Effector CD4-positive, alpha-beta T cell (primary cell): ENCODE measurements around the gene PIK3AP1.

ENCODE experiments used
- DNase-seq: peaks from one replicate; pipeline ENCODE4 v3.0.0-alpha.2; 2020

The PIK3AP1 gene

DNA sequence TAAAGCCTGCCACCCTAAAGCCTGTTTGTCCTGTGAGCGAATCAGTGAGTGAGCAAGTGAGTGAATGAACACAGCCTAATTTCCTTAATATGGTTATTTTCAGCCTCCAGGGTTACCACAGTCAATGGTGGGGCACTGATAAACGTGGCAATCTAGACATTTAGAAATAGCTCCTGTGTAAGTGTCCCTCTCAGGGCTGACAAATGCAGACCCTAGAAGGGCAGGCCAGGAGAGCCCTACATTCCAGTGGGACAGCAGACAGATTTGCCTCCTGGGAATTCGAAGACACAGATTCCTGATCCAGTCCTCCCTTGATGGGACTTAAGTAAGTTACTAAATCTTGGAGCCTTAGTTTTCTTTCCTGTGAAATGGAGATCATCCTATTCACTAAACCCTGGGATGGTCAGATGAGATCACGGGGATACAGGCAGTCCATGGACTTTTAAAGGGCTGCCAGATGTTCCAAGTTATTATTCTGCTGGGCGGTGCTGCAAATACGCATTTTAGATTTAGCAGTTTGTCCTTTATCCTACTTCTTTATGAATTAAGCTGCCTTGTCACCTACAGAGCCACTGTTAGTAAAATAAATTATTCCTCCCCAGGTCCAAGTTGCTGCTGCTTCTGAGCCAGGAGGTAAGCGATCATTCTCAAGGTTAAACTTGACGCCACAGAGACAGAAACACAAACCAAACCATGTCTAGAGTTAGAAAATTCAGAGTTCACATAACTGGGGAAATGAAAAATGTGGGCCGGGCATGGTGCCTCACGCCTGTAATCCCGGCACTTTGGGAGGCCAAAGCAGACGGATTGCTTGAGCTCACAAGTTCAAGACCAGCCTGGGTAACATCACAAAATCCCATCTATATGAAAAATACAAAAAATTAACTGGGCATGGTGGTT, 78.7 kb downstream of the PIK3AP1 start:
- no peak for DNase-seq

DNA sequence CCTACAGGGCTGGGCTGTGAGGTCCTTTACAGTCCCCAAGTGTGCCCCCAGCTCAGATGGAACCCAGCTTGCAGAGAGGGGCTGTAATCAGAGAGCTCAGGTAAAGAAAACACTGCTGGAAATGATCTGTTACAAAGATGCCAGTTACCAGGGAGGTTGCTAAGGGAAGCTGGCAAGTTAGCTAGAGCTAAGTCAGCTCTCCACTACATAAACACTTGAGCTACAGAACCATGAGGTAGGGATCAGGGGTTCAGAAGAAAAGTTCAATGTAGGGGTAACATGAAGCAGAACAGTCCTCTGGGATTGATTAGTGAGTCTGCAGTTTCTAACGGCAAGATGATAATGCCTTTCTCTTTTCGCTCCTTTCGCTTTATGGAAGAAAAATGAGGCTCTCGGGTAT, 80.4 kb downstream of the PIK3AP1 start:
- DNase-seq: no peak

DNA sequence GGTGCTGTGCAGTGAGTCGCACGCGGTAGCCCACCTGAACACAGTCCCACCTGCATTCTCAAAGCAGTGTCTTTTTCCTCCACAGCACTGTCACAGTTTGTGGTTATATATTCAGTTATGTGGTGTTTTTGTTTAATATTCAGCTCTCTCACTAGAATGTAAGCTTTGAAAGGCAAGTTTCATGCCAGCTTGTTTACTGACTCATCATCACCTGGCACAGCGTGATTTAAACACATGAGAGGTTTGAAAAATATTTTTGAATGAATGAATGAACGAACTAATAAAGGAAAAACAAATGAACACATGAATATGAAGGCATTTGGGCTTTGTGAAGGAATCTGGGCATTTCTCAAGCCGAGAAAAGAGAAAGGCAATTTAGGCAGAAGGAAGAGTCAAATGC, 81.6 kb downstream of the PIK3AP1 start:
- DNase-seq: no peak

DNA sequence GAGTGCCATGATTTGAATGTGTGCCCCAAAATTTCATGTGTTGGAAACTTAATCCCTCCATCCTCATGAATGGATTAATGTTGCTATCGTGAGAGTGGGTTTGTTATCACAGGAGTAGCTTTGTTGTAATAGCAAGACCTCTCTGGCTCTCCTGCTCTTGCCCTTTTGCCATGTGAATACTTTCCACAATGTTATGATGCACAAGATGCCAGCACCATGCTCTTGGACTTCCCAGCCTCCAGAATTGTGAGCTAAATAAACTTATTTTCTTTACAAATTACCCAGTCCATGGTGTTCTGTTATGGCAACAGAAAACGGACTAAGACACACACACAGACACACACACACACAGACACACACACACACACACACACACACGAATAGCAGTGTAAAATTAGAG, 82.2 kb downstream of the PIK3AP1 start:
- DNase-seq: no peak

DNA sequence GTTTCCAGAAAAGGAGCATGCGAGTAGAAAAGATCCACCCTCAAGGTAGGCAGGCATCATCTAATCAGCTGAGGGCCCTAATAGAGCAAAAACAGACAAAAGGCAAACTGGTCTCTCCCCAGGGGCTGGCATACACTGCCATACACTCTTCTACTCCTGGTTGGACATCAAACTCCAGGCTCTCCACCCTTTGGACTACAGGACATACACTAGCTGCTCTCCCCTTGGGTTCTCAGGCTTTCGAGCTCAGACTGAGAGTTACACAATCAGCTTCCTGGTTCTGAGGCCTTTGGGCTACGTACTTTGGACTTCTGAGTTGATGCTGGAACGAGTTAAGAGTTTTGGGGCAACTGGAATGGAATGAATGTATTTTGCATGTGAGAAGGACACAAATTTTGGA, 82.6 kb downstream of the PIK3AP1 start:
- DNase-seq: no peak

DNA sequence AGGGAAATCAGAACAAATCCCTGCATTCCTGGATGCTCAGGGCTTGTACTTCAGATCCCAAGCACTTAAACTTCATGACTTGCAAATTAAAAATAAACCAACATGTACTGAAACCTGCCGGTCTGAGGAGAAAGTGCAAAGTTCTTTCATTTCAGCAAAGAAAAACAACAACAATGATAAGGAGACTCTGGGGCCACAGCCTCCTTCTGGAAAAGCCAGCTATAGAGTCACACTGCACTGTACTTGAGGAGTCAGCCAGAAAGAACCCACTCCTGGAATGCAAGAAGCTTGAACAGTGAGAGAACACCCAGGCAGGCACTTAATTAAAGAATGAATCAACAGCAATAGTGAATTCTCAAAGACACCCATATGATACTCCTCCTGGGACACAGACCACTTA, 83.8 kb downstream of the PIK3AP1 start:
- DNase-seq: no peak

DNA sequence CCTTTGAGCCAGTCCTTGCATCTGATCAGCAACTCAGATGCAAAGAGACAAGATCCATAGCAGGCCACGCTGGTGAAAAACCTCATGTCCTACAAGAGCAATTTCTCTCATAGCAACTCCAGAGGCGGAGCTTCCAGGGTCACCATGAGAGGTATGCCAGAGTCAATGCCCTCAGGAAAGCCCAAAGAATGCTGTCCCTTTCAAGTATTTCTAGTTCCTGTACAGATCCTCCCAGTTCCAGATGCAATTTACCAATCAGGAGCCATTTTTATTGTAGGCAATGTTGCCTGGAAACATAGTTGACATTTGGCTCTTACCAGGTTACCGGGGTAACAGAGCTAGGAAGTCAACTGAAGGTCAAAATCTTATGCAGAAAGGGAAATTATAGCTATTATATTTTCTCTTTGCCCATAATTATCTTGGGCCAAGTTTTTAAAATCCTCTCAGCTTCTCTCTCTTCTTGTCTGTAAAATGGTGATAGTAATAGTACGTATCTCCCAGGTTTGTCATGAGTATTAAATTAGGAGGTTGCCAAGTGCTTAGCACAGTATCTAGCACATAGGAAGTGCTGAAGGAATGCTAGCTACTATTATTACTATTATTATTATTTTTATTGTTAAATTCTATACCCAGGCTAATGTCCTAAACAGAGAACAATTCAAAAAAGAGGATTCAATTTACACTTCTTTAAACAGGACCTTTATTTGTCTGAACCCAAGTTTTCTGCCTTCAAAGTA, 87.2 kb downstream of the PIK3AP1 start:
- DNase-seq: no peak

DNA sequence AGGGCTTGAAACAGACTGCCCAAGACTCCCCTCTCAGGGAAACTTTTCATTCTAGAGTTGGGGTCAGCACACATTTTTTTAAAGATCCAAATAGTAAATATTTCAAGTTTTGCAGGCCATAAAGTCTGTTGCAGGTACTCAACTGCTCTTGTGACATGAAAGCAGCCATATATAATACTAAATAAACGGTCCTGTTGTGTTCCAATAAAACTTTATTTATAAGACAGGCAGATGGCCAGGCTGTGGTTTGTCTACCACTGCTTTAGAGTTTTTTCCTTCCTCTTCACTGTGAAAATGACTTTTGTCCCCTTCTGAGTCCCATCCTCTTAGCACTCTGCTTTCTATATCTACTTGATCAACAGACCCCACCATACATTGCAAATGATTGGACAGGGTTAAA, 93.0 kb downstream of the PIK3AP1 start:
- no peak for DNase-seq

DNA sequence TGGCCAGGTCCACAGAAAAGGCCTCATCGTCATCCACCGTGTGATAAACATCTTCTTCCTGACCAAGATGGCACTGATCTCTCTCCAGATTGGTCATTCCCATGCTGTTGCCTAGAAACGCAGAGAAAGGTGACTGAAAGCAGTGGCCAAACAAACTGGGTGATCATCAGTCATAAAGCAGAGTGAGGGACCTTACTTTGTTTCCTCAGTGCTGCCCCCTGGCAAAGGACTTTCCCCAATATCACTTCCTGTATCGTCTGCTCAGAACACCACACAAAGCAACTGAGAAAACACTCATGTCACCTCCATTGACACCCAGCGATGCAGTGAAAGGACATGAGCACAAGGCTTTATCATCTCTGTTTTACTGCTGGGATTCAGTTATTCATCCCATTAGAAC, 93.5 kb downstream of the PIK3AP1 start:
- no peak for DNase-seq

DNA sequence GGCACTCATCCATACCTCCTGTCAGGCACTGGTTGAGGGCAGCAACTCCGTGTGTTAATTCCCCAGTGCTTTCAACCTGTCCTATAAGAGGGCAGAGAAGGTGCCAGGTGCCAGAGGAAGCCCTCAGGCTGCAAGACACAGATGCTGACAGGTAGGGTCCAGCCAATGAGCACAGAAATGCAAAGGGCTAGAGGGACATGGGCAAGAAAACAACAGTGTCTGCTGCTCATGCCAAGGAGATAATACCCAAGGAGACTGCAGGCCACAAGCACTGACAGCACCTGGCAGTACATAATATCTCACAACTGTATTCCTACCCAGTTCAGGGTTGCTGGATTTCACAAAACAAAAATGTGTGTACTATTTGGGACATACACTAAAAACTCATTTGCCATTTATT, 95.1 kb downstream of the PIK3AP1 start:
- no peak for DNase-seq

DNA sequence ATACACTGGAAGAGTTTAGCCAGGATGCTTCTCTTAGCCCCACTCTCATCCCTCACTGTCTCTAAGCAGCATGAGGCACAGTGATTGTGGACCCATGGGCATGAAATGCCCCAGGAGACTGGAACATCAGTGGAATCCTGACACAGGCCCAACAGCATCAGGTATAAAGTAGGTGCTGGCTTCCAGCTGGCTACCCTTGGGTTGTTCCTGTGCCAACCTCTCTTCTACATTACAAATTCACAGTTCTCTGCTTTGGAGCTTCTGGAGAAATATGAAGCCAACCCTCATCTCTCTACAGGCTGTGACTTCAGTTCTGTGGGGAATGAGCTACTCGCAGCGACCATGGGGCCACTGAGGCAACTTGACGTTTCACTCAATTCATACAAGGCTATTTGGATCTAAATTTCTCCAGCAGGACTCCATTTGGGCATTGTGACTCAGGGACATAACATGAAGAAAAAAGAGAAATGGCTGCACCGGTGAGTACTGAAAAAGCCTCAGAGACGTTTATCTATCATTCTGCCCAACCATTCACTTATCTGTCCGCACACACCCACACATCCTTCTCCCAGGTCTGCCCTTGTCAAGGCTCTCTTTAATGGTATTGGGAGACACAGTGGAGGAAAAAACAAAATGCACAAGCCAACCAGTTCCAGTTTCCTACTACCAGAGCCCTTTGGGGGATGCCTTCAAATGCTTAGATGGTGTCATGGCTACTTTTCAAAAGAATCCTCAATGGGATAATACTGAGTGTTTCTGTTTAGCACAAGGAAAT, 98.1 kb downstream of the PIK3AP1 start:
- DNase-seq: no peak

DNA sequence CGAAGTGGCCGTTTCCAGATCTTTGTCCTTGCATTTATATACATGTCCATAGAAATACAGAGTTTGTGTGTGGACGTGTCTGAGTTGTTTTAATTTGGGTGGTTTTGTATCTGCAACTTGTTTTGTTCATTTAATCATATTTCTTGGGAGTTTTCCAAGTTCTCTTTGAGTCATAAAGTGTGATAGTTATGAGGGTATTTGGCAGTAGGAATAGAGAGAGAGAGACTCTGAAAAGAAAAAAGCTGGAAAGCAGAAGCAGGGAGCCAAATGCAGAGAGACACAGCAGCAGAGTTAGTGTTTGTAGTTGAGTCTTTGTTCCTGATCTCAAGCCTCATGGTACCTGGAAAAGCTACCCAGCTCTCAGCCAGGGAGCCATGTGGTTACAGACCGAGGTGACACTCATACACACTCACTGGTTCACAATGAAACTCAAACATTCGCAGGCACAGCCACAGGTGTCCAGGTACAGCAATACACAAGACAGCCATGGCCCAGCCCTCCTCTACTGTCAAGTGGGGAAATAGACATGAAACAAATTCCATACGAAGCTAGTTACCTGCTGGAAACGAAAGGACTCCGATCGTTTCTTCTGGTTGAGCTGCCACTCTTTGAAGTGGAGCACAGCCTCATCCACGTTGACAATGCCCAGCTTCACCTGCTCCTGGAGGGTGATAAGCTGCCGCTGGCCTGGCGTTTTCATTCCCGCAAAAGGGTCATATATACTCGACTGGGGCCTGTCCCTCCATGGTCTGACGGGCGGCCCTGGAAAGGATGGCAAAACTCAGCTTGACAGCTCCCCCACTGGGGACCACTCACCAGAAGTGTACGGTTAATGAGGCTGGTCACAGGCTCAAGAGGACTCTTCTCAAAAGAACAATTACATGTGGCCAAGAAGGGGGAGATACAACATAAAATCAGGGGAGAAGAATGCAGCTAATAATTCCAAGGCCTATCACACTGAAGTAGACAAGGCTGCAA, 100.2 kb downstream of the PIK3AP1 start:
- no peak for DNase-seq

DNA sequence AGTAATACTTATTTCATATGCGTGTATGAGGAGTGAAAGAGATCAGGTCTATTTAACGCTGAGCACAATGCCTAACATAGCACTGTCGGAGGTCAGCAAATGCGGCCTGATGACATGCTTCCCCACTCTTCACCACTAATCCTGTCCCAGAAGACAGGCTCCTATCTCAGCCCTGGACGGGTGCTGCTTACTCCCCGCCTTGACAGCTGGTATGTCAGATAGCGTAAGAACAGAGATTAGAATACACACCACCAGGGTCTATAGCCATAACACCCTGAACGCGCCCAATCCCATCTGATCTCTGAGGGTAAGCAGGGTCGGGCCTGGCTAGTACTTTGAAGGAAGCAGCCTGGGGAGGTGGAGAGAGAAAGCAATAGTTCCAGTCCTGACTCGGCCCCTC, 101.2 kb downstream of the PIK3AP1 start:
- DNase-seq: no peak

DNA sequence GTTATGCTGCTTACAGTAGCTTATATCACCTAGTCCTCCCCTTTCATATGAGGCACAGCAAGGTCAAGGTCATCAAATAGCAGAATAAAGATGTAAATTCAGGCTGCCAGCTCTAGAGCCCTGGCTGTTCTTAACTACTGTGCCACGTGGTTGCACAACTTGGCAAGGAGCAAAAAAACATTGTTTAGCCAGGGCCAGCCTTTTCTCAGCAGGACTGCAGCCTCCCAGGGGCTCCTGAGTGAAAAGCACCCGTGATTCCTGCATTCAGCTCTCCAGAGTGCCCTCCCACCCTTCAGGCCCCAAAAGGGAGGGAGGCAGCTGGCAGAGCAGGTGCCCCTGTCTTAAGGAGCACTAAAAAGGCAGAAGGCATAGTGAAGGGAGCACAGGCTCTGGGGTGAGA, 101.7 kb downstream of the PIK3AP1 start:
- no peak for DNase-seq

DNA sequence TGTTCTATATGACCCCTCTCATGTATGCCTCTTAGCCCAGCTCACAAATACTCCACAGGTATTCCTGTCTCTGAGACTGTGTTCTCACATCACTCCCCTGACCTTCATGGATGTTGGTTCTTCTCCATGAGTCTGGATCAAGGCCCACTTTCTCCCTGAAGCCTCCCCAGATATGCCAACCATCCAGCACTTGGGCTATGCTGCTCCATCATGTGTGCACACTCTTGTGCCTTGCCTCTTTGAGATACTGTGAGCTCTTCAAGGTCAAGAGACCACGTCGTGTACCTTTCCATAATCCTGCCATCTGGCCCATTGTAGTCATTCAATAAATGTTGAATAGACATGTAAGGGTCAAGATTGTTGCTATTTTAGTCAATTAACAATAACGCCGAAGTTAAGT, 103.4 kb downstream of the PIK3AP1 start:
- no peak for DNase-seq

DNA sequence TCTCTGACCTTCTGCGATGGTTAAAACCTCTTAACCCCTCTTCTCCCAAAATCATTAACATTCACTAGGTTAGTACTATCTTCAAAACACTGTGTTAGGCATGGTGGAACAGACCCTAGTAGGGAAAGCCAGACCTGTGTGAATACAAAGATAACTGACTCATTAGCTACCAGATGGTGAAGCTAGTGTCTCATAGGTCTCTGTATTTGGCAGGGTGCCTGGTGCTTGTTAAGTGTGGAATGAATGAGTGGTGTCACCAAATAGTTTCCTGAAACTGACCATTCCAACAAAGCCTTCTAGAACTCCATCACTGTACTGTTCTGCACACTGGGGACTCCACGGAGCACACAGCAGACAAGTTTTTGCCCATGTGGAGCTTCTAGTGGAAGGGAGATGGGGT, 105.8 kb downstream of the PIK3AP1 start:
- no peak for DNase-seq

DNA sequence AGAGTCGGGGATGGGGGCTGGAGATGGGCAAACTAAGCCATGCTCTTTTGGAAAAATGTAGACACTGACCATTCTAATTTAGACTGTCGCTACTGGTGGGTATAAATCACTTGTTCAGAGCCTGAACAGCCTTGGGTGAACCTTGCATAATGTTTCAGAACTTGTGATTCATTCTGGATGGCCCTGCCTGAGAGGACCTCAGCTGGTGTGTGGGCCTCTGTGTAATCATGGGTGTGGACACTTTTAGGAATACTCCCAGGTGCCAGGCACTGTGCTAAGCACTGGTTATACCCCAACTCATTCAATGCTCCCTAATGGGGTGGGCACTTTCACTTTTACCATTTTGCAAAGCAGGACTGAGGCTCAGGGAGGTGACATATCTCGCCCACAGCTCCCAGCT, 106.7 kb downstream of the PIK3AP1 start:
- DNase-seq: no peak

DNA sequence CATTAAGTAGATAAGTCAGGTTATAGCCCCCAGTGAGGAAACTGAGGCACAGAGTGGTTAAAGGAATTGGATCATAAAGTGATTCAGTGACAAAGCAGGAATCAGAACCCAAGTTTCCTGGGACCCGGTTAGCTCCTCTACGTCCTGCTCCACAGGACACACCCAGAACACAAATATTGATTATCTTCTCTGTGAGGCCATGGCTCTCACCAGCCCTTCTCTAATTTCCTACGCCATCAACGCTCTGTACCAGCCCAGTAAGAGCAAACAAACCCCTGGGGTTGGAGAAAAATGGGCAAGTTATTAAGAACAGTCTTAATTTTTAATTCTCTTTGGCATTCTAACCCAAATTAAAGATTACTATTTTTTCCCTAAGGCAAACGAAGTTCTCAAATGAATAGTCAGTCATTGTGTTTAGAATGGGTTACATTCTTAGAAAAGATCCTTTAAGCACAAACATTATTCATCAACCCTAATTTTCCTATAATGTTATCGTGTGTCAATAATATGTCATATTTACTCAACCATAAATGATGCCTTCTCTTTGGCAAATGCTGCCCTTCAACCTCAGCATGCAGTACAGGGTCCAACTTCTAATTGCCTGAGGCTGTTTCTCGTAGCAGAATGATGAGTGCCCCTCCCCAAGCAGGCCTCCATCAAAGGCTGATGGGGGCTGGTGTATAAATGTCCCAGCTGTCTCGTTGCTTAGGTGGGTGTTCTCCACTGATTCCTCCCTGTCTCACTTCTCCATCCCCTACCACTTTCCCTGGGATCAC, 108.1 kb downstream of the PIK3AP1 start:
- DNase-seq: no peak

DNA sequence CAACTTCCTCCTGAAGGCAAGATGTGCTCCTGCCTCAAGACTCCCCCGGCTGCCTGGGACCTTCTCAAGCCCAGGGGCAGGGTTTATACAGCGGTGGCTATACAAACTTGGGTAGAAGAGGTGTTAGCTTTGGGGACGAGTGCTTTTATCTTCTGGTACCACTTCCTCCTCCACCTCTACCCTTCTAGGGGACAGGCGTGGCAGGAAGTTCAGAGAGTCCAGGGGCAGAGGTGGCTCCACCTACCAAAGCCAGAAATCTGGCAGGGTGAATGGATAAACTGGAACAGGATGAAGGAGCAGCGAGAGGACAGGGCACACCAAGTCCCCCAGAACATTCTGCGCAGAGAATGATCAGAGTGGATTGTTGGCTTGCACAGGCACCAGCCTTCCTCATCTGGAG, 109.5 kb downstream of the PIK3AP1 start:
- no peak for DNase-seq

DNA sequence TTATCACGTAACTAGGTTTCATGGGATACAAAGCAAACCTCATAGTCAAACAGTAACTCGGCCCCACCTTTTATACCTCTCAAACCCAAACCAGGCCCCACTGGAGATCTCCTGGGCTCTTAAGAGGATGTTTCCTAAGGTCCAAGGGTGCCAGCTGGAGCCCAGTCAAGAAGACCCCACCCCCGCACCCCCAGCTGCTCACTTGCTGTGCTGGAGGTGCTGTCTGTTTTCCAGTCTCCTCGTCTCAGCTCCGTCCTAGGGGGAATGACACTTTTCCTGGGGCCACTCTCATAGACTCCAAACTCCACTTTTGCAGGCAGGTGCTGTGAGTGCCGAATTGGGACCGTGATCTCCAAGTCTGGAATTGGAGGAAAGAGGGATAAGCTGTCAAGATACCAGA, 110.8 kb downstream of the PIK3AP1 start:
- no peak for DNase-seq

DNA sequence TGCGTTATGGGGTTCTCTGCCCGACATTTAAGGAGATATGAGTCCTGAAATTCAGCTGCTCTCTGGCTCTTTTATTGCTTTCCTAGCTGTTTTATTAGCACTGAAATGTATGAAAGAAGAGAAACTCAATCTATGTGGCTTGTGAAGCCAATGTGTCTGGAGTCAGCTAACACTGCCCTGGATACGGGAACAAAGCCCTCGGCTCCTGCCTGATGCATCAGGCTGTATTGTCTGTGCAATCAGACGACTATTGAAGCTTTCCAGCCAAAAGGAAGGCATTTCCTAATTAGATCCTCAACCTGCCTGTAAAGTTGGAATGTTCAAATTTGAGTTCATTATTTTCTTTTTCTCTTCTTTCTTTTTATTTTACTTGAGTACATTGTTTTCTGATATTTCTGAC, 111.5 kb downstream of the PIK3AP1 start:
- DNase-seq: no peak

DNA sequence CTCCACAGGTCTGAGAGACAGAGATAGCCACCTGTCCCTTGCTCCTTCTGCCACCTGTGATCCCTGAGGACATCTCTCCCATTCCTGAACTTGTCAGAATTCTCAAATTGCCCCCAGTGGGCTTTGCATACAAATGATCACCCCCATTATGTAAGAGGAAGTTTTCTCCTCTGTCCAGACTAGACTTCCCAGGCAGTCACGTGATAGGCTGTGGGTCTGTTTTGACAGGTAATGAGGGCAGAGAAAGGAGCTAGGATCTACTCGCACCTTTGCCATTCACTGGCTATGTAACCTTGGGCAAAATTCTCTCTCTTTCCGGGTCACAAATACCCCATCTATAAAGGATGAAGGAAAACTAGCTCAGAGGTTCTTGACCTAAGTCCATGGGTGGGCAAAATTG, 112.1 kb downstream of the PIK3AP1 start:
- no peak for DNase-seq
